GM19240 (cell line): ENCODE results near the gene LRFN2.

Experiments used
- DNase-seq: peaks from one replicate; pipeline ENCODE4 v3.0.0; 2011; ENCODE audit warnings: low spot score; ENCODE audit not compliant: insufficient read length

LRFN2 gene

DNA sequence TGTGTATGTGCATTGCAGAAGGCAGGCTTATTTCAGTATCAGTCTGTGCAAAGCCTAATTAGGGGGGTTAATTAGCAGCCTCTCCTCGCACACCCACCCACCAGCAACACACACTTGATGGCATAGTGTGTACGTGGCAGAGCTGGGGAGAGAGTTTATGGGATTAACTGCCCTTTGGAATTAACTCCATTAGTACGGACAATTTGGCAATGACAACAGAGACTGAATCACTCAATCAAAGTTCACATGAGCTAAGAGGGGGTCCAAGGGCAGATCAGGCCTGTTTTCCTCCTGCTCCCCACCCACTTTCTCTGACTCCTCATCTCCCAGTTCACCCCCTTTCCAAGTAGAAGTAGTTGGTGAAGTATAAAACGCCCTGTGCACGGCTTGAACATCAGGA lies 69.5 kb downstream of the LRFN2 start:
- DNase-seq, result no peak

DNA sequence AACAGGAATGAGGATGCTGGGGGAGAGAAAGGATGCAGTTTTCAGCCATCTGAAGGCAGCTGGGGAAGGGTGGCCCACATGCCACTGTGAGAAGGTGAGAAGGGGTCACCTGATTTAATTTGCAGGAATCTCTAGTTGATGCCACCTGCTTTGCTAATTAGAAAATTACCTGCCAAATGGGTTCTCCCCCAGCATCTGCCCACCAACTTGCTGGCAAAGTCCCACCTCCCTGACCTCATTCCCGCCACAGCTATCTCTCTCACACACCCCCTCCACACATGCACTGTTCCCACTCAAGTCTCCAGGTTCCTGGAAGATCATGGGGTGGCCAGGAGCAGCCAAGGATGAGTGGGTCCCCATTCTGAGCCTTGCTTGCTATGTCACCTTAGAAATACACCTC lies 70.7 kb downstream of the LRFN2 start:
- DNase-seq, result no peak

DNA sequence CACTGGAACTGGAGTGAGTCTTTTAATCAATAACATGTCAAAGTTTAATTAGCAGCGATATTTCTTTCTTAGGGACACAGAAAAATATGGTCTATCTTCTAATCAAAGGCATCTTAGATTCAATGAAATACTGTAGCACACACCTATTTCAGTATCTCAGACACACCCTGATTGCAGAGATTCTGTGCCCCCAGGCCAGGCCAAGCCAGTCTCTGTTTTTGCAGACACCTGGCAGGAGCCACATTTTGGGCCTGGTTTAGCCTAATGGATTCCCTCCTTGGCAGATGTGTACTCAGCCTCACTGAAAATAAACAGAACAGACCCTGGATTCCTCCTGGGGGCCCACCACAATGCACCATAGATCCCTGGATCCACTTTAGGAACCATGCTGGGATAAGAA lies 74.8 kb downstream of the LRFN2 start:
- DNase-seq, result no peak

- no peak for DNase-seq
Observed at GRCh38 chr6:40511884-40512283, 75.3 kb downstream of the LRFN2 start.

- DNase-seq, result no peak
Observed at GRCh38 chr6:40510442-40510841, 76.7 kb downstream of the LRFN2 start.

DNA sequence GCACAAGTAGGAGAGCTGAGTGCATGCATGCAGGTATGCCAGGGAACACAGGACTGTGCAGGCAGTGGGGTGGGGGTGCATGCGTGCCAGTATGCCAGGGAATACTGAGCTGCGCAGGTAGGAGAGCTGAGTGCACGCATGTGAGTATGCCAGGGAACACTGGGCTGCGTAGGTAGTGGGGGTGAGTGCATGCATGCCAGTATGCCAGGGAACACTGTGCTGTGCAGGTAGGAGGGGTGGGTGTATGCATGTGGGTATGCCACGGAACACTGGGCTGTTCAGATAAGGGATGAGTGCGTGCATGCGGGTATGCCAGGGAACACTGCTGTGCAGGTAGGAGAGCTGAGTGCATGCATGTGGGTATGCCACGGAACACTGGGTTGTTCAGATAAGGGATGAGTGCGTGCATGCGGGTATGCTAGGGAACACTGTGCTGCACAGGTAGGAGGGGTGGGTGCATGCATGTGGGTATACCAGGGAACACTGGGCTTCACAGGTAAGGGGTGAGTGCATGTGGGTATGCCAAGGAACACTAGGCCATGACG lies 77.4 kb downstream of the LRFN2 start:
- DNase-seq, result no peak

GRCh38 chr6:40509086-40509485 lies 78.1 kb downstream of the LRFN2 start:
- no peak for DNase-seq

GRCh38 chr6:40506954-40507353 lies 80.2 kb downstream of the LRFN2 start:
- DNase-seq, result no peak

- no peak for DNase-seq
Observed at GRCh38 chr6:40505191-40505810, 81.9 kb downstream of the LRFN2 start.

DNA sequence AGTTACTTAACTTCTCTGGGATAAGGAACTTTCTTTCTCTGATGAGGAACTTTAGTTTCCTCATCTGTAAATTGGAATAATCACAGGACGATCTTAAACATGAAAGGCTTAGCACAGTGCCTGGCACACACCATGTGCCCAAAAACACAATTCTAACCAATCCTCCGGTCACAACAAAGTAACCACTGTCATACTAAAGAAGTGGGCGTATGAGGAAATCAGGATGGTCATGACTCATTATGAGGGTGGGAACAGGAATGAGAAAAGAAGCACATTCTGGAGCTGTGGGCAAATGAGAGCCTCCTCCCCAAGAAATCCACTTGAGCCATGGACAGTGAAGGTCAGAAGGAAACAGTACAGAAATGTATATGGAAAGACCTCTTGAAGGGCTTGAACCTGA lies 82.9 kb downstream of the LRFN2 start:
- DNase-seq, result no peak

DNA sequence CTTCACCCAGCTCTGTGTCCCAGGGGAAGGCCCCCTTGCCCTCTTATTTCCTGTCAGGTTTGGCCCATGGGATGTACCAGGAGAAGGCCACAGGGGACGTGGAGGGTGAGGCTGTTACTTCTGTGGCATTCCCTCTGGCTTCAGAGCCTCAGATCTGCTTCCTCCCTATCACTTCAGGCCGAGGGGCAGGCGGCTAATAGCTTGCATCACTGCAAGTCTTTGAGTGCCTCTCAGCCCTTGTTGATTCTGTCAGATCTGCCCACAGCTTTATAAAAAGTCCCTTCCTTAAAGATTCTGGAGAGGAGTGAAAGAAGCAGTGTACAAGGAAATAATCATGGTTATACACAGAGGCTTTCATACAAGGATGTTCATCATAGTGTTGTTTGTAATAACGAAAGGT lies 86.9 kb downstream of the LRFN2 start:
- DNase-seq, result no peak

DNA sequence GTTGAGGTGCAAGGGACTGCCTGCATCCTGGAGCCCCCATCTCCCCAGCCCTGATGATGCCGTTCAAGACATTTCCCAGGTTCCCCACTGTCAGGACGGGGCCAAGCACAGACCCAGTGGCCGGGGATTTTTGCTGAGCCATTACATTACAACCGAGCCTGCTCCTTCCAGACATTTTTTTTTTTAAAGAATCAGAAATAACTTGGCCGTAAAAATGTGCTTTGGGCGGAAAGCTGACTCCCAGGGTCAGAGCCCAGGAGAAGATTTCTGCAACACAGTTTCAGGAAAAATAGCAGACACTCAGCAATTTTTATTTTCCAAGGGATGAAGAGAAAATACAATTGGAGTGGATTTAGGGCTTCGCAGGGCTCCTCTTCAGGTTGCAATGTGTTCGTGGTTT lies 87.9 kb downstream of the LRFN2 start:
- no peak for DNase-seq

GRCh38 chr6:40498148-40498547 lies 89.0 kb downstream of the LRFN2 start:
- no peak for DNase-seq

DNA sequence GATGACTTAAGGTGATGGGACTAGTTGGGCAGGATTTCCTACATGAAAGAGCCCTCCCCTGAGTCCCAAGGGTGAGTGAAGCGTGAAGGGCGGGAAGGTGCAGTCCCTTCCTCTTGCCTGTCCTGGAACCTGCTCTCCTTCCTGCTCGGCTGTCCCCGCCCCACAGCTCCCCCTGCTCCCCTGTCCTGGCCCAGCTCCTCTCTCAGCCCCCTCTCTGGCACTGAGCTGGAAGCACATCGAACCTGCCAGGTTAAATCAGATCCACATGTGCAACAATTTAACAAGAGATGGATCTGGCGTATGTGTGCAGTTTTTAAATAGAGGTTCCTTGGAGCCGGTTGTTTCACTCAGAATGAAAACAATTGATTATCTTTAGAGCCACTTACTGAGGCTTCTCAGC lies 95.0 kb downstream of the LRFN2 start:
- DNase-seq, result no peak

- no peak for DNase-seq
Observed at GRCh38 chr6:40490508-40490907, 96.7 kb downstream of the LRFN2 start.

GRCh38 chr6:40489798-40490197 lies 97.4 kb downstream of the LRFN2 start:
- no peak for DNase-seq

GRCh38 chr6:40486576-40486975 lies 100.6 kb downstream of the LRFN2 start:
- DNase-seq, result no peak

DNA sequence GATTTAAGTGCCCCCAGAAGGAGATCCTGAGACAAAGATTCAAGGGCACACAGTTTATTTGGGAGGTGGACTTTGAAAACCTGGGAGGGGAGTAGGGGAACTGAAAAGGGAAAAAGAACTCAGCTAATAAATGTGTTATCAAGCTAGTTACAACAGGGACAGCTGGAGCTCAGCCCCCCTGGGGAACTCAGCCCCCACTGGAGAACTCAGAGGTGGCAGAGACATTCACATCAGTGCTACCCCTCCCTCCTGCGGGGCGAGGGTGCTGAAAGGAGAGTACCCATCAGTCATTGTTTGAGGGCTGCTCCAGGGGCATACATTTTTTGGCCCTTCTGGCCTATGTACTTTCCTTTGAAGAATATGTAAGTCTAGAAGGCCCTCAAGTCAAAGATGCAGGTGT lies 101.4 kb downstream of the LRFN2 start:
- DNase-seq, result no peak

DNA sequence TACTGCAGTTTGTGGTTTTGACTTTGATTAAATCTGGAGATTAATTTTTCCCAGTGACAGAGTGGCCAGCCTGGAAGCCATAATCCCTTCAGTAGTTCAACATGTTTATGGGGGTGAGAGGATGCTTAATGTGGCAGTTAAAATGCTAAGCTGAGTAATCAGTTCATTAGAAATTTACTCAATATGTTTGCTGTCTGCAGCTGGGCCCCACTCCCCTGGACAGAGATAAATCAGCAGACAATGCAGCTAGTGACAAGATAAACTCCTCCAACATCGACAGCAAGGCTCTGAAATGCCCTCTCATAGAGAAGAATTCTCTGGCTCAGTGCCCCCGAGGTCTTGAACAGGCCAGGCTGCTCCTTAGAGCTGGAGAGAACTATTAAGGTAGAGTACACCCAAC lies 101.9 kb downstream of the LRFN2 start:
- DNase-seq, result no peak

- DNase-seq, result no peak
Observed at GRCh38 chr6:40484066-40484465, 103.1 kb downstream of the LRFN2 start.

DNA sequence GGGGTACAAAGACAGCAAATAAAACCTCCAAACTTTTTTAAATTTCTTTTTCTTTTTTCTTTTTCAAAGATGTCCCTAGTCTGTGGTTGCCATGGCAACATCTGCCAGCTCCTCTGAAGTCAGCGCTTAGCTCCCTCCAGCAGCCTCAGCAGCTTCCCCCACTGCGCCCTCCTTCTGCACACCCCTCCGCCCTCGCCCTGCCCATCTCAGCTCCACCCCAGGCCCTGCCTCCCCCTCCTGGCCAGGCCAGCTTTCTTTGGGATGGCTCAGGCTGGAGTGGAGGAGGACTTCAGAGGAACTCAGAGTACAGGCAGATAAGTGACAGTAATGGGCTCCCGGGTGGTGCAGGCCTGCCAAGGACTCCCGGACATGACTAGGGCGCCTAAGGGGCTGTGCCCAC lies 104.6 kb downstream of the LRFN2 start:
- DNase-seq, result no peak

GRCh38 chr6:40480678-40481077 lies 106.5 kb downstream of the LRFN2 start:
- no peak for DNase-seq

DNA sequence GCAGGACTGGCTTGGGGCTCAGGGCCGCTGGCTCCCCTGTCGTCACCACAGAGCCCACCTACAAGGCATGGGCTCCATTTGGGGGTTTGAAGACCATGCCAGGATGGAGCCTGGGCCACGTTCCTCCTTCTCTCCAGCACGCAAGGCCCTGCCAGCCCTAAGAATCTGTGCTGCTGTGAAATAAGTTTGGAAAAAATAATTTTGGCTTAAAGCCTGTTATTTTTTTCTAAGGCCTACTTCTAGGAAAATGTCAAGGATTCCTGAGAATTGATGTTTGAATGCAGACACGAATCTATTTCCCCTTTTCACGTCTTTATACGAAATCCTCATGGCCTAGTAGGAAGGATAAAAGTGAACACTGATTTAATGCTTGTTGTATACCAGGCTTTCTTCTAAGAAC lies 107.5 kb downstream of the LRFN2 start:
- no peak for DNase-seq
